Parathyroid adenoma (tissue), 2 donors: ENCODE results near the gene JMJD8.

ENCODE experiments used
- H2AFZ ChIP-seq: fragments of 300-600 bp; sonication (generic); one replicate; pipeline ENCODE4 v1.7.0; 2017; ENCODE audit warnings: antibody characterized with exemption, mild to moderate bottlenecking
- H3K27ac ChIP-seq: fragments of 300-600 bp; sonication (generic); one replicate; pipeline ENCODE4 v1.7.0; 2017
- H3K27me3 ChIP-seq: fragments of 300-600 bp; sonication (generic); one replicate; pipeline ENCODE4 v1.7.0; 2017; ENCODE audit warnings: low read length; ENCODE audit not compliant: control insufficient read depth, insufficient read depth
- H3K36me3 ChIP-seq: fragments of 300-600 bp; sonication (generic); one replicate; pipeline ENCODE4 v1.7.0; 2017; ENCODE audit warnings: low read length; ENCODE audit not compliant: control insufficient read depth, insufficient read depth
- H3K4me1 ChIP-seq: fragments of 300-600 bp; sonication (generic); one replicate; pipeline ENCODE4 v1.7.0; 2017; ENCODE audit warnings: control low read depth
- H3K4me2 ChIP-seq: fragments of 300-600 bp; sonication (generic); one replicate; pipeline ENCODE4 v1.7.0; 2017; ENCODE audit warnings: low read length
- H3K4me3 ChIP-seq: fragments of 300-600 bp; sonication (generic); one replicate; pipeline ENCODE4 v1.7.0; 2017; ENCODE audit warnings: low read depth, low read length
- H3K79me2 ChIP-seq: fragments of 300-600 bp; sonication (generic); one replicate; pipeline ENCODE4 v1.7.0; 2017; ENCODE audit warnings: control low read depth
- H3K9ac ChIP-seq: fragments of 300-600 bp; sonication (generic); one replicate; pipeline ENCODE4 v1.7.0; 2017; ENCODE audit warnings: mild to moderate bottlenecking
- H3K9me3 ChIP-seq: fragments of 300-600 bp; sonication (generic); one replicate; pipeline ENCODE4 v1.7.0; 2017; ENCODE audit warnings: low read length; ENCODE audit not compliant: control insufficient read depth
- TF ChIP-seq, protein P1 (sequence below): fragments of 300-600 bp; sonication (generic); IDR thresholded peaks from one replicate; pipeline ENCODE4 v1.7.0; 2017; ENCODE audit warnings: antibody characterized with exemption, mild to moderate bottlenecking
- donor health status: primary hyperparathyroidism.

JMJD8 gene

DNA sequence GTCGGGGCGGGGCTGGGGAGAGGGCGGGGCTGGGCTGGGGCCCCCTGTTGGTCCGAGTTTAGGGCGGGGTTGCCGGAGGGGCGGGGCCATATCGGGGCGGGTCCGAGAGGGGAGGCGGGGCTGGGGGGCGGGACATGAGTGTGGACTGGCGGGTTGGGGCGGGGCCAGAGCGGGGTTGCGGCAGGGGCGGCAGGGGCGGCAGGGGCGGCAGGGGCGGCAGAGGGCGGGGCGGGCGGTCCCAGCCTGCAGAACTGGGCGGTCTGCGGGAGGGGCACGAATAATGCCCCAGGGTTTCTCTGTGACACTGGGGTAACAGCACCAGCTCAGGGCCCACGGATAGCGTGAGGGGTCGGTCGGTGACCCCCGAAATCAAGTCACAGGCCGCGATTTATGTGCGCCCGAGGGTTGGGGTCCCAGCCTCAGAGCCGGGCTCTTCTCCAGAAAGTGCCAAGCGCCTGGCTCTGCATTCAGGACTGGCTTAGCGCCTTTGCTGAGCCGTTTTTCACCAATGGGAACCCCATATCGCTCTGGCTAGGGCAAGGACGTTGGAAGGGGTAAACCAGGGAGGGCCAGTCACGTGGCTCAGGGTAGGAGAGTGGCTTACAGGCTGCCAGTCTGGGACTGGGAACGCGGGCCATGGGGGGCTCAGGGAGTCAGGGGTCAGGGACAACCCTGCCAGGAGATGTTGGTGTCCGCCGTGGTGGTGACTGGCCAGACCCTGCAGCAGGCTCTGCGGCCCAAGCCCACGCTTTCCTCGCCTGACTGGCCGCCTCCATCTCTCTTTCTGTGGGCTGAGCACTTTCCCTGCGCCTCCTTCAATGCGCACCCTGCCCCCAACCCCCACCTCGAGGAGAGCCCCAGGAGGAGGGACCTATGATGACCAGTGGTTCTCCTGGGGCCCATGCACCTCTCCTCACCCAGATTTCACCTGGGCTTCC, 46.8 kb downstream of the JMJD8 start:
- peak overlapping the region; percentile 100 for H3K4me3 ChIP-seq
- no peaks in the 10 kb centered on the region for H3K9me3 ChIP-seq
- peak overlapping the region; percentile 91 for H3K27ac ChIP-seq
- H3K27me3 ChIP-seq, result peaks cover 3% of the 10 kb centered on the region
- peak overlapping the region; percentile 76 for H2AFZ ChIP-seq
- H3K36me3 ChIP-seq, result no peaks in the 10 kb centered on the region
- H3K79me2 ChIP-seq, result no peaks in the 10 kb centered on the region
- TF ChIP-seq, protein P1, sequence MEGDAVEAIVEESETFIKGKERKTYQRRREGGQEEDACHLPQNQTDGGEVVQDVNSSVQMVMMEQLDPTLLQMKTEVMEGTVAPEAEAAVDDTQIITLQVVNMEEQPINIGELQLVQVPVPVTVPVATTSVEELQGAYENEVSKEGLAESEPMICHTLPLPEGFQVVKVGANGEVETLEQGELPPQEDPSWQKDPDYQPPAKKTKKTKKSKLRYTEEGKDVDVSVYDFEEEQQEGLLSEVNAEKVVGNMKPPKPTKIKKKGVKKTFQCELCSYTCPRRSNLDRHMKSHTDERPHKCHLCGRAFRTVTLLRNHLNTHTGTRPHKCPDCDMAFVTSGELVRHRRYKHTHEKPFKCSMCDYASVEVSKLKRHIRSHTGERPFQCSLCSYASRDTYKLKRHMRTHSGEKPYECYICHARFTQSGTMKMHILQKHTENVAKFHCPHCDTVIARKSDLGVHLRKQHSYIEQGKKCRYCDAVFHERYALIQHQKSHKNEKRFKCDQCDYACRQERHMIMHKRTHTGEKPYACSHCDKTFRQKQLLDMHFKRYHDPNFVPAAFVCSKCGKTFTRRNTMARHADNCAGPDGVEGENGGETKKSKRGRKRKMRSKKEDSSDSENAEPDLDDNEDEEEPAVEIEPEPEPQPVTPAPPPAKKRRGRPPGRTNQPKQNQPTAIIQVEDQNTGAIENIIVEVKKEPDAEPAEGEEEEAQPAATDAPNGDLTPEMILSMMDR, result no peak
- peaks cover 2% of the 10 kb centered on the region for H3K4me1 ChIP-seq
- no peak overlapping the region for H3K9ac ChIP-seq
- peak overlapping the region; percentile 100 for H3K4me2 ChIP-seq

DNA sequence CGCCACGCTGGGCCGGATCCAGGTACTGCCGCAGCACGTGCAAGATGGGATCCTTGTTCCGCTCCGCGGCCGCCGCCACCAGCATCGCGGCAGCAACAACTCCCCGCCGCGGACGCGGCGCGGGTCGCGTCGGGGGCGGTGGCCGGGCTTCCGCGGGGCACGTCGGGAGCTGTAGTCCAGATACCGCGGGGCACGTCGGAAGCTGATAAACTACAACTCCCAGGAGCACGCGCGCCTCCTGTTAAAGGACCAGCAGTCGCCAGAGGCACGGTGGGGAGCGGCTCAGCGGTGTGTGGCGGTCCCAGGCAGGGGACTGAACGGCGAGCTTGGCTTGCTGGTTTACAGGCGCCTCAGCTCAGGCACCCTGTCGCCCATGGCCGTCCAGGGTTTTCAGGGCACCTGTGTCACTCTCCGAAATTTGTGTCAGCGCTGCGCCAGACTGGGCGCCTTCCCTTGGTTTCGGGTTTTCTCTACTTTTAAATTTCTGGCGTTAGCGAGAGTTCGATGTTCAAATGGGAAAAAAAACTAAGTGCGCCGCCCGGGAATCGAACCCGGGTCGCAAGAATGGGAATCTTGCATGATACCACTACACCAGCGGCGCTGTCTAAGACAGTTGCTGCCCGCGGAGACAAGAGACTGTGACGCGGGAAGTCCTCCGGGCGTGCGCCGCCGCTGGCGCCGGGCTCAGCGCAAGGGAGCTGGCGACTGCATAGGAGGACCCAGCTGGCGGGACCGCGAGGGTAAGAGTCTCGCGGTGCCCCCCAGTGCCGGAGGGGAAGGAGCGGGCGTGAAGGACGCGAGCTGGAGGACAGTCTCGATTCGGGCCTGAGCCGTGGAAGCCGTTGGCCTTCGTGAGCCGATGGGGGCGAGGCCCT, 47.7 kb downstream of the JMJD8 start, which contains the start of gene METTL26:
Gene METTL26 (minus strand): TSS at position 100 of the 875 bp plus-strand sequence. CDS start 15 bp downstream, at position 85.
- H2AFZ ChIP-seq, result peak within 1 kb of the TSS; percentile 94
- no peaks in the 10 kb centered on the region for H3K36me3 ChIP-seq
- H3K27me3 ChIP-seq, result peaks cover 3% of the 10 kb centered on the region
- H3K4me3 ChIP-seq, result peak within 1 kb of the TSS; percentile 100
- H3K4me1 ChIP-seq, result peaks cover 2% of the 10 kb centered on the region
- peak within 1 kb of the TSS; percentile 47 for H3K9ac ChIP-seq
- no peaks in the 10 kb centered on the region for H3K79me2 ChIP-seq
- no peaks in the 10 kb centered on the region for H3K9me3 ChIP-seq
- H3K27ac ChIP-seq, result peak within 1 kb of the TSS; percentile 91
- H3K4me2 ChIP-seq, result peak within 1 kb of the TSS; percentile 100
- TF ChIP-seq, protein P1, result peak; percentile 6

DNA sequence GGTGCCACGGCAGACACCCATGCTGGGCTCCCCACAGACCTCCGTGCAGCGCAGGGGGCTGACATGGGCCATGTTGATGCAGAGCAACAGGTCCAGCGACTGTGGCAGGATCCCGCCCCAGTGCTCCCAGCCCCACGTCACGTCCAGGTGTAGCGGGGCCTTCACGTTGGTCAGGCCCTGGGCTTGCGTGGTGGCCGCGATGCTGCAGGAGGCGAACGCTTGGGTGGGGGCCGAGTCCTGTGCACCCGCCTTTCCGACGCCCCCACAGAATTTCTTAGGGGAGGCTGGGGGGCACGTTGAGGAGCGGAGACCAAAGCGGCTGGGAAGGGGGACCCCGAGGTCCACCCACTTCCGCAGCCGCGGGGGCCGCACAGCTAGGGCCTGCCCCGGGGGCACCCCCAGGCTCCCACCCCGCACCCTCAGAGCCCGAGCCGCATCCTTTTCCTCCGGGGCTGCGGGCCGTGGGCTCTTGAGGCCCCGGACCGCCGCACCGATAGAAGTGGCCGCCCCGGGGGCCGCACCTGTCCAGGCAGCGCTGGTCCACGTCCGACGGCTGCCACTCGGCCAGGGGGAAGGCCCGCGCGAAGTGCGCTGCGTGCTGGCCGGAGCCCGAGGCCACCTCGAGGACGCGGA, 48.4 kb downstream of the JMJD8 start:
- H3K4me2 ChIP-seq, result peak overlapping the region; percentile 100
- H3K4me1 ChIP-seq, result peaks cover 2% of the 10 kb centered on the region
- peak overlapping the region; percentile 94 for H2AFZ ChIP-seq
- peak overlapping the region; percentile 100 for H3K4me3 ChIP-seq
- peak overlapping the region; percentile 47 for H3K9ac ChIP-seq
- H3K36me3 ChIP-seq, result no peaks in the 10 kb centered on the region
- no peaks in the 10 kb centered on the region for H3K79me2 ChIP-seq
- peak overlapping the region; percentile 91 for H3K27ac ChIP-seq
- H3K9me3 ChIP-seq, result no peaks in the 10 kb centered on the region
- TF ChIP-seq, protein P1, result no peak
- peaks cover 3% of the 10 kb centered on the region for H3K27me3 ChIP-seq

DNA sequence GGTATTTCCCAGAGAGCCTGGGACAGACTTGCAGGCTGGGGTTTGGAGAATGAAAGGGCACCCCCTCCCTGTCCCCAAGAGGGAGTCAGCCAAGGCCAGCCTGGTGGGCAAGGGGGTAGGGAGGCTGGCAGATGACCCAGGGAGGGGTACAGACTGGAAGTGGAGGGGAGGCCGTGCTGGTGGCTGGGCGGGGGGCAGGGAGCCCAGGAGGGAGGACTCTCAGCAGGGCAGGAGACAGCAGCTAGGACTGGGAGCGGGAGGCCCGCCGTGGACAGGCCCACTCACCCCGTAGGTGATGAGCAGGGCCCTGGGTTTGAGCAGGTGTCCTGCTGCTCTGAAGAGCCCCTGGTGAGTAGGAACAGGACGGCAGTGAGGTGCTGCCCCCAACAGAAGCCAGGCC, 49.1 kb downstream of the JMJD8 start:
- Histone ChIP-seq H3K36me3 (no peaks in the 10 kb centered on the region), H3K27ac (no peak overlapping the region), H3K9ac (no peak overlapping the region), H2AFZ (no peak overlapping the region), H3K27me3 (peaks cover 3% of the 10 kb centered on the region), H3K4me1 (peaks cover 2% of the 10 kb centered on the region), H3K9me3 (no peaks in the 10 kb centered on the region), H3K79me2 (no peaks in the 10 kb centered on the region), H3K4me3 (peak overlapping the region; percentile 100), H3K4me2 (peak overlapping the region; percentile 100)
- TF ChIP-seq, protein P1, result no peak
